Cardiac muscle cell (in vitro differentiated cells and primary cell): ENCODE measurements around the gene HAND2. TPM values are rescaled to one million over a fixed set of nuclear protein-coding genes. Genes with fewer than 3 reads are reported as not detected.

Experiments
- DNase-seq, 2 donors: peaks; one replicate each; pipeline versions ENCODE4 v3.0.0 to v3.0.0-alpha.2; 2010 to 2017; ENCODE audit warnings: low read depth in 1 of 2, low spot score in 1 of 2
- H3K27ac ChIP-seq: fragments of 200-600 bp; sonication (generic); 2 replicates; pipeline ENCODE4 v1.5.1; 2016
- H3K27me3 ChIP-seq: fragments of 200-600 bp; sonication (generic); 2 replicates; pipeline ENCODE4 v1.6.0; 2016; ENCODE audit warnings: control low read depth
- H3K36me3 ChIP-seq: fragments of 200-600 bp; sonication (generic); 2 replicates; pipeline ENCODE4 v1.5.1; 2016; ENCODE audit warnings: control low read depth
- H3K4me1 ChIP-seq: fragments of 200-600 bp; sonication (generic); 2 replicates; pipeline ENCODE4 v1.8.1; 2017; ENCODE audit warnings: low read depth, mild to moderate bottlenecking, mixed run types
- H3K4me3 ChIP-seq: fragments of 200-600 bp; sonication (generic); 2 replicates; pipeline ENCODE4 v1.5.1; 2016; ENCODE audit warnings: mild to moderate bottlenecking
- H3K9me3 ChIP-seq: fragments of 200-600 bp; sonication (generic); 2 replicates; pipeline ENCODE4 v1.5.1; 2017; ENCODE audit warnings: low read depth, mild to moderate bottlenecking, control low read depth
- polyA plus RNA-seq: library from polyadenylated mRNA; unstranded; fragments of >200 nt; fragmentation: Nextera tagmentation; extraction: Ambion mirVana; gene quantifications from 2 replicates; pipeline ENCODE4 v1.2.1, GENCODE V29; 2016
- total RNA-seq: library from RNA; depleted of rRNA; stranded (reverse); fragments of >200 nt; gene quantifications from 2 replicates; pipeline ENCODE4 v1.2.3, GENCODE V29; 2016
- TF ChIP-seq, protein P1 (sequence below): IDR thresholded peaks from 2 replicates; pipeline ENCODE4 v1.5.1; 2012; ENCODE audit warnings: low read depth, mild to moderate bottlenecking, low read length

Gene HAND2
- total and polyA plus RNA-seq, 2 experiments from 2014 or later: 175 to 607 TPM

DNA sequence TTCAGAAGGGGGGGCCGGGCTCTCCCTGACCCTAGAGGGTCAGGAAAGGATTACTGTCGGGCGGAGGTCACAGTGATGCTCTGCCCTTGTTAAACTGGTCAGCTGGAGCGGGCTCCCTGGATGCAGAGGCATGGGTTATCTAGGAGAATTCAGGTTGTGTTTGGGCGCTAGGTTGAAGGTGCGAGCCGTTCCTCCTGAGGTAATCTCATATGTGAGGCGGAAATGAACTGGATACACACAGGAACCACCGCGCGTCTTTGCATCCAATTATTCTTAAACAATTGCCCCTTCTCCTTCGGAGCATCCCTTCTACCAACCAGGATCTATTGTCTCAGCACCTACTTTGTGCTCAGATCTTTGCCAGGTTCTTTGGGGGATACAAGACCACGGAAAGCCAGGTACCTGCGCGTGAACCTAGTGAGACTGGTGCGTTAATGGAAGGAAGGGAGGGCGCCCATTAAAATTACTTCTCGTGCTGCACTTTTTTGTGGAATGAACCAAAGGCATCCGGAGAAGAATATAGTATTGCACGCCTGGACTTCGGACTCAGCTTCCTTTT, 28.4 kb downstream of the HAND2 start:
- no peak for DNase-seq
- Histone ChIP-seq H3K4me1 (peaks cover 21% of the 10 kb centered on the region), H3K27ac (no peak overlapping the region), H3K27me3 (peaks cover 35% of the 10 kb centered on the region), H3K4me3 (no peak overlapping the region), H3K36me3 (no peaks in the 10 kb centered on the region), H3K9me3 (no peaks in the 10 kb centered on the region)
- TF ChIP-seq, protein P1, sequence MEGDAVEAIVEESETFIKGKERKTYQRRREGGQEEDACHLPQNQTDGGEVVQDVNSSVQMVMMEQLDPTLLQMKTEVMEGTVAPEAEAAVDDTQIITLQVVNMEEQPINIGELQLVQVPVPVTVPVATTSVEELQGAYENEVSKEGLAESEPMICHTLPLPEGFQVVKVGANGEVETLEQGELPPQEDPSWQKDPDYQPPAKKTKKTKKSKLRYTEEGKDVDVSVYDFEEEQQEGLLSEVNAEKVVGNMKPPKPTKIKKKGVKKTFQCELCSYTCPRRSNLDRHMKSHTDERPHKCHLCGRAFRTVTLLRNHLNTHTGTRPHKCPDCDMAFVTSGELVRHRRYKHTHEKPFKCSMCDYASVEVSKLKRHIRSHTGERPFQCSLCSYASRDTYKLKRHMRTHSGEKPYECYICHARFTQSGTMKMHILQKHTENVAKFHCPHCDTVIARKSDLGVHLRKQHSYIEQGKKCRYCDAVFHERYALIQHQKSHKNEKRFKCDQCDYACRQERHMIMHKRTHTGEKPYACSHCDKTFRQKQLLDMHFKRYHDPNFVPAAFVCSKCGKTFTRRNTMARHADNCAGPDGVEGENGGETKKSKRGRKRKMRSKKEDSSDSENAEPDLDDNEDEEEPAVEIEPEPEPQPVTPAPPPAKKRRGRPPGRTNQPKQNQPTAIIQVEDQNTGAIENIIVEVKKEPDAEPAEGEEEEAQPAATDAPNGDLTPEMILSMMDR: no peak

DNA sequence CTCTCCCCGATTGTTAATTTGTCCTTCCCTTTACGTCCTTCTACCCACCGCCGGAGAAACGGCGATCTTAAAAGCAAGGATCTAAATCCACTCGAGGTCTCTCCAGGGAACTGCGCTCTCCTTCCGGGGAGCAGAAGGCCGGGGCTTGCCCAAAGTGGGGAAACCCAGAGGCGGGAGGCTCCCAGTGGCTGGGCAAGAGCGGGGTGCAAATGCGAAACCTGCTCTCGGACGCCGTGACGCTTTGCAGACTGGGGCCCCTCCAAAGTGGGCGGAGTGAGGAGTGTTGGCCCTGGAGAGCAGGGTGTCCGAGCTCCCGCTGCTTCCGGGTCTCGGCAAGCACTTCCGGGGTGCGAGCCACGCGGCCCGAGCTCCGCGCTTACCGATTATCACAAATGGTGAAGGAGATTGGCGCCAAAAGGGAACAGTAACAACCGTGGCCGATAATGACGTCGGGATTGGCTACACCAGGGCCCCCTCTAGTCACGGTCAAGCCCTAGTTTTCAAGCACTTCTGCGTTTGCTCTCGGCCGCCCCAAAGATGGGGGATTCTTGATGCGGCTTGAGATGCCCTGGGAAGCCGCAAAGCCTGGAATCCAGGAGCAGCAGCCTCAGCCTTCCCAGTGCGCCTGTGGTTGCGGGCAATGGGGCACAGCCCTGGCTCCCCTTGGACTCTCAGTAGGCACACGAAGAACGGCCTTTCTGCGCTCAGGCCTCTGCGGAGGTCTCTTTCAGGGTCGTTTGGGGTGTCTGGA, 29.0 kb downstream of the HAND2 start:
- Histone ChIP-seq H3K27ac (no peak overlapping the region), H3K36me3 (no peaks in the 10 kb centered on the region), H3K4me1 (peaks cover 15% of the 10 kb centered on the region), H3K27me3 (peaks cover 35% of the 10 kb centered on the region), H3K9me3 (no peaks in the 10 kb centered on the region), H3K4me3 (no peak overlapping the region)
- DNase-seq: no peak
- TF ChIP-seq, protein P1: no peak

- H3K27ac ChIP-seq: no peak overlapping the region
- peaks cover 10% of the 10 kb centered on the region for H3K4me1 ChIP-seq
- H3K36me3 ChIP-seq: no peaks in the 10 kb centered on the region
- H3K27me3 ChIP-seq: peaks cover 35% of the 10 kb centered on the region
- DNase-seq: no peak
- TF ChIP-seq, protein P1: no peak
- H3K9me3 ChIP-seq: no peaks in the 10 kb centered on the region
- no peak overlapping the region for H3K4me3 ChIP-seq
These were observed 30.1 kb downstream of the HAND2 start for GRCh38 chr4:173499658-173500535.

DNA sequence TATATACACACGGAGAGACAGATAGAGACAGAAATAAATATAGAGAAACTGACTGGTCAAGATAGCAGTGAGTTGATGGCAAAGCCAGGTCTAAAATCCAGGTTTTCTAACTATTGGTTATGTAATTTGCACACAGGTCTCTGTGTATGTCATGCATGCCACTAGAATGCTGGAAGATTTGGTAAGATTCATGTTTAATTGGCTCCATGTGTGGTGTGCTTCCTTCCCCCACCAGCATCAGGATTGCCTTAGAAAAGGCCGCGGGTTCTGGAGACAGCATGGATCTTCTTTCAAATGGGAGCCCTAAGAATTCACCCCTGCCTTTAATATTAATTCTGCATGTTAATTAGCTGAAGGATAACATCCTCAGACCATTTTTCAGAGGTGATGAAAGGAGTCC, 31.3 kb downstream of the HAND2 start:
- no peak for DNase-seq
- Histone ChIP-seq H3K9me3 (no peaks in the 10 kb centered on the region), H3K36me3 (no peaks in the 10 kb centered on the region), H3K27ac (no peak overlapping the region), H3K27me3 (peaks cover 27% of the 10 kb centered on the region), H3K4me1 (peaks cover 2% of the 10 kb centered on the region), H3K4me3 (no peak overlapping the region)
- TF ChIP-seq, protein P1: no peak

GRCh38 chr4:173498023-173498422, 32.0 kb downstream of the HAND2 start:
- TF ChIP-seq, protein P1: no peak
- H3K27ac ChIP-seq: no peak overlapping the region
- no peaks in the 10 kb centered on the region for H3K36me3 ChIP-seq
- H3K4me1 ChIP-seq: no peaks in the 10 kb centered on the region
- H3K27me3 ChIP-seq: peaks cover 25% of the 10 kb centered on the region
- no peak overlapping the region for H3K4me3 ChIP-seq
- DNase-seq: no peak
- no peaks in the 10 kb centered on the region for H3K9me3 ChIP-seq
